Mucosa of gallbladder (tissue), 1 donor: ENCODE results near the gene LDLRAD4. TPM values are rescaled to one million over a fixed set of nuclear protein-coding genes. Genes with fewer than 3 reads are reported as not detected.

Source experiments
- DNase-seq: peaks from one replicate; pipeline ENCODE4 v3.0.0-alpha.2; 2020; ENCODE audit warnings: low spot score
- total RNA-seq: library from RNA; stranded (reverse); gene quantifications from one replicate; pipeline ENCODE4 v1.2.1, GENCODE V29; 2021
- donor health status: DM: no; HTN: no; CAD: no.

Gene LDLRAD4
- total RNA-seq, 1 donor from 2014 or later = 51.0 TPM

DNA sequence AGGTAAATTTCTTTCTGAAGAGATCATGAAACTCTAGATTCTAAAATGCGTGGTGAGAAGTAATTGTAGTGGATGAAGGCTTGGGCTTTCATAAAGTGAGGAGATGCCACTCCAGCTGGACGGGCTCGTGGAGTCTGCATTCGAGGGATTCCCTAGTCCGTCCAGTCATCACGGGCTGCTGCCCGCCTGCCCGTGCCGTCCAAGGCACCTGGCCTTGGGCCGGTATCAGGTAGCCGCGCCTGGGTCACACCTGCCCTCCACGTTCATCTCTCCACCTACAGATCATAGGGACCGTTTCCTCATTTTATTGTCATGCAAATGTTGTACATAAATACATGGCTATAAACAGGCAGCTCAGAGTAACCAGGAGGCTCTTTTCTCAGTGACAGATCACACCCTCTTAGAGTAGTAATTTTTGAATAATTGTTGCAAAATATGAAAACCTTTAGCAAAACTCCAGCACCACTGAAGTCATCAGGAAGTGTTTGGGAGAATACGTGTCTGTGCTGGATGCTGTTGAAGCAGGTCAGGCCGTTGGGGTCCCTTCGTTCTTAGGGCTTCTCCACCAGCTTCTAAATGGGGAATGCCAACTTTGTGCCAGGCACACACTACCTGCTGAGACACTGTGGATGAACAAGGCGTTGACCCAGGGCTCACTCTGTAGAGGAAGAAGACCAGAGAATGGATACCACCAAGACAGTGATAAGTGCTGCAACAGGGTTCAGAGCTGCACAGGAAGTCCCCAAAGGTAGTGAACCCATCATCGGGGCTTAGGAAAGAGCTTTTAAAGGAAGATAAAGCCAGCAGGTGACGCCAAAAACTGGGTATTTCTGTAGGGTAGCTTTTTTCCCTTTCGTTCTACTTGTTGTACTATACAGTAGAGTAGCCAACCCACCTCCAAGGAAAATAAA lies 395.3 kb downstream of the LDLRAD4 start:
- DNase-seq = no peak

GRCh38 chr18:13614641-13615288 lies 396.2 kb downstream of the LDLRAD4 start:
- DNase-seq = no peak

GRCh38 chr18:13615432-13615861 lies 396.9 kb downstream of the LDLRAD4 start:
- no peak for DNase-seq

DNA sequence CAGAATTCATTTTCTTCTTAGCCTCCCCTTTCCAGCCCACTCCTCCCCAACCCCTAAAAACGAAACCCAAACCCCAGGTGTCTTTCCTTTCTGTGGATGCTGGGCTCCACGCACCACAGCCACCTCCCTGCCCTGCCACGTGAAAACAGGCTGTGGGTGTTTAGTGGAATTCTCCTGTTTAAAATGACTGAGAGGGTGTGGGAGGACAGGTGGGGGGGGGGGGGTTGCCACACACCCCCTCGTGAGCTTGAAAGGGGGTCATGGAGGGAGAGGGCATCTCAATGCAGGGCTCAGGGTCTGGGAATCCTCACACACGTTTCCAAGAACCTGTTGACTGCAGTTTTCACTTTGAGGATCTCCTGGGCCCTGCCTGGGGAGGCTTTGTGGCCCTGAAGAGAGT lies 397.5 kb downstream of the LDLRAD4 start:
- no peak for DNase-seq

GRCh38 chr18:13616525-13617035 lies 398.0 kb downstream of the LDLRAD4 start:
- DNase-seq = no peak

- DNase-seq = no peak
Observed at GRCh38 chr18:13617826-13618515, 399.4 kb downstream of the LDLRAD4 start.

DNA sequence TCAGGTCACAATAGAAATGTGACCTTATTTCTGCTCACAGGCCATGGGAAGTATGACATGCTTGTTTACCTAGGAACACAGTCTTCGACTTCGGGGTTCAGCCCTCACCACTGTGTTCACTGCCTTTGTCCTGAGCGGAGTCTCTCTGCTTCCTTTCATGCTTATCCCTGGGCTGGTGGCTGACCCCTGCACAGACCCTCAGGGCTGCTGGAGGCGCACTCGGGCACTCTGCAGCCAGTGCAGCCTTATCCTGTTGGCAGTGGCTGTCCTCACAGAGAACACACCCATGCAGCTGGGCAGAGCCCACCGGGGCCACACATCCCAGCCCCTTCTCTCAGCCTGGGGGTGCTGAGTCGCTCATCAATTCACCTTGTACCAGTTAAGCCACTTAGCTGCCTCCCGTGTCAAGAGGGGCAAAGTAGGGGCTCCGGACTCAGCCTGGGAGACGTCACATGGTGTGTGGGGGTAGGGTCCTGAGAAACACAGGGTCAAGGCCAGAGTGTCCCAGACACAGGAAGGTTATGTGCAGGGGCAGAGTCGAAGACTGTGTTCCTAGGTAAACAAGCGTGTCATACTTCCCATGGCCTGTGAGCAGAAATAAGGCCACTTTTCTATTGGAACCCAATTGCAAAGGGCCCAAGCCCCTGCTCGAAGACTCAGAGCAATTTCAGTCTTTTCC lies 400.3 kb downstream of the LDLRAD4 start:
- no peak for DNase-seq

GRCh38 chr18:13619505-13620205 lies 401.1 kb downstream of the LDLRAD4 start:
- no peak for DNase-seq

DNA sequence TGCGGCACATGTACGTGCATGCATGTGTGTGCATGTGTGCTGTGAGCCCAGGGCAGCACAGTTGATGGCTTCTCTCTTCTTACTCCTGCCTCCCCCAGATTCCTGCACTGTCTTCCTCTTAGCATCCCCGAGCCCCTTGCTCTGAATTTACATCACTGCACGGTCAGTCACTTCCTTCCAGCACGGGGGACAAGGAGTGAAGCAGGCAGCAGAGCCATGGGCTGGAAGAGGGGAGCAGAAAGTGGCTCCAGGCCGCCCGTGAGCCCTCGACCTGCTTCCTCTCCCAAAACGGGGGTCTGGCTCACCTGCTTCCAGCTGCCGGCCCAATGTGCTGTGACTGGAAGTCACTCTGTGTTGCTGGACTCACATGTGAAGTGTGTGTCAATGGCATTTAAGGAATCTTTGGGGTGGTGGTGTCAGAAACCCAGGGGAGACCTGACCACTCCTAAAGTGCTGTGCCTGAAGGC lies 401.7 kb downstream of the LDLRAD4 start:
- no peak for DNase-seq

GRCh38 chr18:13620818-13621445 lies 402.4 kb downstream of the LDLRAD4 start:
- no peak for DNase-seq

DNA sequence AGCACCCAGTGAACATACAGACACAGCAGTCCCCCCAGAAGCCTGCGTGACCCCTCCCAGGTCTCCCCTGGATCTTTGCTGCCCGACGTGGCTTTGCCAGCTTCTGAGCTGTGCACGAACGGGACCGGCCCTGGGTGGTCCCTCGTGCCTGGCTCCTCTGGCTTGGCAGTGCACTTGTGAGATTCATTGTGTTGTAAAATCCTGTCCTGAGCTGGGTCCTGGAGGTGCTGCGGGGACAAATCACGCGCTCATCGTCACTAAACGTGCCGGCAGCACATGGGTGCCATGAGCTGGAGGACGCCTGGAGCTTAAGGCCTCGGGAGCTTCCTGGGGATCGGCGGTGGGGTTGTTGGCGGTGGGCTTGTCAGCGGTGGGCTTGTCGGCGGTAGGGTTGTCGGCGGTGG lies 402.9 kb downstream of the LDLRAD4 start:
- no peak for DNase-seq

DNA sequence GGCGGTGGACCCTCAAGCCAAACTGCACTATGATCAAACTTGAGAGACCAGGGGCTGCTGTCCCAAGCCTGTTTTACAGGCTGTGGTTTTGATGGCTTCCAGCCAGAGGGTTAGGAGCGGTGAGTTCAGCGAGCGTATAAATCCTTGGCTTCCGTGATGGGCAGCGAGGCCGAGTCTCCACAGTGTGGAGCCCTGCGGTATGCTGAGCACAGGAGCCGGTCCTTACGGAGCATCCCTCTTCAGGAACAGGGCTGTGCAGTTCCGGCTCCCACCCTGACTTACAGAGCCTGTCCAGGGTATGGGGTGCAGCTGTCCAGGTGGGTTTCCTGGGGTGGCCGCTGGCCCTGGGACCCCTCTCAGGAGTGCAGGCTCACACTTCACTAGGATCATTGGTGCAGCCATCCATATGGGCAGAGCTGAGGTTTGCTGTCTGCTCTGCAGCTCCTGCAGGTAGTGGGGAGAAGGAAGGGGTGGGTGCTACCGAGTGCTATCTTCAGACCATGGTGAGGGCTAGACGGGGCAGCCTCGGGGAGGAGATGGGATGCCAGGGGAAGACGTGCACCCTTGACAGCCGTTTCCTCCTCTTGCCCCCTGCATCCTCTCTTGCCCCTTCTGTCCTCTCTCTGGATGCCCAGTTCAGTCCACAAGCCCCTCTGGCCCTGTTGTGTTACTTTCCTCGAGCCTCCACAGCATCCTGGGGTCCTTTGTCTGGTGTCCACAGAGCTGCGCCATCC lies 403.5 kb downstream of the LDLRAD4 start:
- DNase-seq = no peak

DNA sequence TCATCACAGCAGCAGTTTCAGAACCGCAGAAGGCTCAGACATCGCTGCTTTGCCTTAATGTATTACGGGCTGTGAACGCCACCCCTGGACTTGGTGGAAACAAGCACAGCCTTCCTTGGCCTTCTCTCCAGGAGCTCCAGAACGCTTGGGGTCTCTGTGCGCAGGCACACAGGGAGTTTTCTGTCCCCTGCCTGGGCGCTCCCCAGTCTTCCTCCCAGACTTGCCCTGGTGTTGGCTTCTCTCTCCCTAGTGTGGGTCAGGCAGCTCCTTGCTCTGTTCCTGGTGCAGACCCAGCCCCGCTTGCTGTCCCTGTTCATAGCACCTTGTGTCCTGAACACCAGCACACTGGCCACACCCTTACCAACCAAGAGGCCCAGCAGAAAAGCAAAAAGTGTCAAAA lies 404.2 kb downstream of the LDLRAD4 start:
- no peak for DNase-seq

- DNase-seq = no peak
Observed at GRCh38 chr18:13623348-13623747, 404.8 kb downstream of the LDLRAD4 start.

- no peak for DNase-seq
Observed at GRCh38 chr18:13623871-13624270, 405.3 kb downstream of the LDLRAD4 start.

DNA sequence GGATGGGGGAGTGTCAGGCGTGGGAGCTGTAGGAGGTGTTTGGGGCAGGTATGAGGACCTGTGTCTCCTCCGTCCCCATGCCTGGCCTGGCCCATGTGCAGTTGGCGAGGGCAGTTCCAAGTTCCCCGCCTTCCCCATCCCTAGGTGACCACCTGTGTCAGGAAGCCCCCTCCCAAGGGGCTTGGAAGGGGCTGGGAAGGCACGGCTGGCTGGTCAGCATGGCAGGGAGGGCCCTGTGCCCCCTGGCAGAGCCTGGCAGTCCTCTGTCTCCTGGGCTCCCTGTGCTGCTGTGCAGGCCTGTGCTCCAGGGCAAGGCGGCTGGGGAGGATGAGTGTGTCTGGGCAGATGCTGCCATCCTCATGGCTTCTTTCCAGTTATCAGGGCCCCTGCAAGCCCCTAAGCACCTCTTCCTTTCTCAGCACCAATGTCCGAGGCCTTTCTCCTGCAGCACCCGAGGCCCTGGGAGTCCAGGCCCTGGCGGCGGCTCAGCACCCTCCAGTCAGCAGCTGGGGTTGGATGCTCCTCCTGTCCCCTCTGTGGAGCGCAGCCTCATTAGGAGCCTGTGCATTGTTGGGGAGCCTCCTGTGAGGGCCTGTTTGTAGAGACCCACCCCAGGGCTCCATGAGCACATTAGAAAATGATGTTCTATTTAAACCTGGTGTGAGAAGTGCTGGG lies 406.1 kb downstream of the LDLRAD4 start:
- DNase-seq = no peak

DNA sequence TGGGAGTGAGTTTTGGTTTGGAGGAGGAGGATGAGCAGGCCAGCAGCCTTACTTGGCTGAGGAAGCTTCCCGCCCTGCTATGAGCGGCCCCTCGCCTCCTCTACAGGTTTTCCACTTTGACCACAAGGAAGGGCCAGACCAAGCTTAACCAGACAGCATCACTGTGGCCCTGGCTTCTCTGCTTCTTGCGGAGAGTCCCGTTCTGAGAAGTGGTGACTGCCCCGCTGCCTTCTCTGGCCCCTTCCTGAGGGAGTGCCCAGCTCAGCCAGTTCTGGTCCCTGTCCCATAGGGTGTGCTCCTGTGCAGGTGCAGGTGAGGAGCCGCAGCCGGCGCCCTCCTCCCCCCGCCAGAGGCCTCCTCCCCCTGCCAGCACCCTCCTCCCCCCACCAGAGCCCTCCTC lies 406.8 kb downstream of the LDLRAD4 start:
- no peak for DNase-seq

DNA sequence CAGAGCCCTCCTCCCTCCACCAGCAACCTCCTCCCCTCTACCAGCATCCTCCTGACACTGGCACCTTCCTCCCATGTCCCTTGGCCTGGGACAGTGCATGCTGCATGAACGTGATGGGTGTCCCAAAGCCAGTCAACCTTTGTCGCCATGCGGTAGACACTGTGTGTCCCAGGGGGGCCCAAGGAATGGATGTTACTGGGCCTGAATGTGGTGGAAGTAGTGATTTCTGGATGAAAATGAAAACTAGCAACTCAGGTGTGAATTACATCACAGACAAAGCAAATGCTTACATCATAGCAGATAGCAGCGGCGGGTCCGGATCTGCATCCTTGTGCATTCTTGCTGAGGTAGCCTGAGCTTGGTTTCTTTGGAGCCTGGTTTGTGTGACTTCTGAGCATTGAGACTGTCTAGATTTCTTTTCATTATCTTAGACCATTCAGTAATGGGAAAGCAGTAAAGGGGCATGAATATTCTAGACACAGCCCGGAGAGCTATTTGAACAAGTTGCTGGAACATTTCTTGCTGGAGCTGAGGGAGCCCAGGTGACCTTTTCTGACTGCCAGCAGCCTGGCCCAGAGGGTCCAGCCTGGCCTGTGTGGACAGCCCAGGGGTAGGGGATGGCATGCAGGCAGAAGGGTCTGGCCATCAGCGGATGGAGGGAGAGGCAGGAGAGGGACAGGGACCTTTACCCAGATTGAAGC lies 407.4 kb downstream of the LDLRAD4 start:
- DNase-seq = no peak

DNA sequence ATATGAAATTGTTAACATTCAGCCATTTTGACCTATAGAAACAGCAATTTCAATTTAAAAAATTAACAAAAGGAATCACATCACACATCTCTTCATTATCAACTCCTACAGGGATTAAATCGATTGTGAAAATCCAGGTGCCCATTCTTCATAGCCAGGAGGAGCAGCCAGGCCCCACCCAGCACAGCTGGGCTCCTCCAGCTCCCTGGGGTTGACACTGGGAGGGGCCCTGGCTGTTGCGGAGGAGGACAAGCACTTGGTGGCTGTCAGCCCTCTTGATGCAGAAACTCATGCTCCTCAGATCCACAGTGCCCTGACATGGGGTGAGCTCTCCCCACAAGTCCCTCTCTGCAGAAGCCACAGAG lies 408.0 kb downstream of the LDLRAD4 start:
- no peak for DNase-seq
